SIG-M5 treated with dmso at 0.1 percent for 504 hours (cell line): ENCODE measurements around the gene MALT1.
A peak's percentile ranks its signal among the peaks of the same experiment; 100 is the strongest.
"Not testable (repeated sequence)": the region's sequence is repeated elsewhere in the genome, so short reads cannot be mapped to it uniquely, and the experiment has no call there.

ENCODE experiments used
- DNase-seq: peaks from one replicate; lab custom pipeline; 2025; ENCODE audit not compliant: unreplicated experiment; lab: John Stamatoyannopoulos, UW

The MALT1 gene

DNA sequence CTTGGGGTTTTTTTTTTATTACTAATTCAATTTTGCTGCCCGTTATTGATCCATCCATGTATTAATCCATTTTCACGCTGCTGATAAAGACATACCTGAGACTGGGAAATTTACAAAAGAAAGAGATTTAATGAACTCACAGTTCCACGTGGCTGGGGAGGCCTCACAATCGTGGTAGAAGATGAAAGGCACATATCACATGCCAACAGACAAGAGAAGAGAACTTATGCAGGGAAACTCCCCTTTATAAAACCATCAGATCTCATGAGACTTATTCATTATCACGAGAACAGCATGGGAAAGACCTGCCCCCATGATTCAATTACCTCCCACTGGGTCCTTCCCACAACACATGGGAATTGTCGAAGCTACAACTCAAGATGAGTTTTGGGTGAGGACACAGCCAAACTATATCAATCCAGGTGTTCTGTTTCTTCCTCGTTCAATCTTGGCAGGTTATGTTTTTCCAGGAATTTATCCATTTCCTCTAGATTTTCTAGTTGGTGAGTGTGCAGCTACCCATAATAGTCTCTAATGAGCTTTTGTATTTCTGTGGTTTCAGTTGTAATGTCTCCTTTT is 18.0 kb upstream of the MALT1 start:
- DNase-seq, result not testable (repeated sequence)

DNA sequence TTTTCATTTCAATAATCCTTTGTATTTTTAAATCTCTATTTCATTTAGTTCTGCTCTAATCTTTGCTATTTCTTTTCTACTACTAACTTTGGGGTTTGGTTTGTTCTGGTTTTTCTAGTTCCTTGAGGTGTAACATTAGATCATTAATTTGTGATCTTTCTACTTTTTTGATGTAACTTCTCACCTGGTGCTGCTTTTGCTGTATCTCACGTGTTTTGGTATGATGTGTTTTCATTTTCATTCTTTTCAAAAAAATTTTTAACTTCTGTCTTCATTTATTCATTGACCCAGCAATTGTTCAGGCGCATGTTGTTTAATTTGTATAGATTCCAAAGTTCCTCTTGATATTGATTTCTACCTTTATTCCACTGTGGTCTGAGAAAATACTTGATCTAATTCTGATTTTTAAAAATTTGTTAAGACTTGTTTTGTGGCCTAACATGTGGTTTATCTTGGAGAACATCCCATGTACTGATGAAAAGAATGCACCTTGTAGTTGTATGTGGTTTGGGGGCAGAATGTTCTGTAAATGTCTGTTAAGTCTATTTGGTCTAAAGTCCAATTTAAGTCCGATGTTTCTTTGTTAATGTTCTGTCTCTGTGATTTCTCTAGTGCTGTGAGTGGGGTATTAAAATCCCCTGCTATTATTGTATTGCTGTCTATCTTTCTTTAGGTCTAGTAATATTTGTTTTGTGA is 17.3 kb upstream of the MALT1 start:
- no peak for DNase-seq

DNA sequence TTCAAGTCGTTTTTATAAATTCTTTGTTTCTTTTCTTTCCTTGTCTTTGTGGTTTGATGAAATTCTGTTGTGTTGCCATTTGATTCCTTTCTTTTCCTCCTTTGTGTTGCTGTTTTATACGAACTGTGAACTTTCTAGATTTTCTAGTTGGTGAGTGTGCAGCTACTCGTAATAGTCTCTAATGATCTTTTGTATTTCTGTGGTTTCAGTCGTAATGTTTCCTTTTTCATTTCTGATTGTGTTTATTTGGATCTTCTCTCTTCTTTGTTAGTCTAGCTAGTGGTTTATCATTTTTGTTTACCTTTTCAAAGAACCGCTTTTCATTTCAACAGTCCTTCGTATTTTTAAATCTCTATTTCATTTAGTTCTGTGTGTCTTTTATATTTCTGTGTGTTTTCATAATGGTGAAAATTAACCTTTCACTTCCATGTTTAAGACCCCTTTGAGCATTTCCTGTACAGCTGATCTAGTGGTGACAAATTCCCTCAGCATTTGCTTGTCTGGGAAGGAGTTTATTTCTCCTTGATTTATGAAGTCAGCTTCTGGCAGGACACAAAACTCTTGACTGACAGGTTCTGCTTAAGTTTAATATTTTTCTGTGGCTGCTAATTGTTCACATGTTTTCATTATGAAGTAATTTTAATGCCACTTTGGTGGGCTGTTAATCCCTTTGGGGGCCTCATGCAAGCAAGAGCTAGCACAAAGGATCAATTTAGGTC is 16.2 kb upstream of the MALT1 start:
- DNase-seq, result no peak

DNA sequence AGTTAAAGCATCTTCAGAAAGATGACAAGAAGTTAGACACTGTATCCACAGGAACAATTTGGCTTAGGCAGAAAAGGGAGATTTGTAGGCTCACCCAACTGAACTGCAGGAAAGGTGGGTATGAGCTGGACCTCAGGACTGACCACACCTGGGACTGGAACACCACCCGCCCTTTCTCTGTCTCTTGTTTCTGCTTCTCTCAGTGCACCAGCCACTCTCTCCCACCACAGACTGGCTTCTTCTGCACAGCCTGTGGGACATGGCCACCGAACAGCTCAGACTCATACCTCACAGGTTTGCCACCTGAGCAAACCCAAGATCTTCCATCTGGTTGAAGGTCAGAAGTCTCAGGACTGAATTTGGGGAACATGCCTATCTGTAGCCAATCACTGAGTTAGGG is 14.2 kb upstream of the MALT1 start:
- DNase-seq, result no peak

DNA sequence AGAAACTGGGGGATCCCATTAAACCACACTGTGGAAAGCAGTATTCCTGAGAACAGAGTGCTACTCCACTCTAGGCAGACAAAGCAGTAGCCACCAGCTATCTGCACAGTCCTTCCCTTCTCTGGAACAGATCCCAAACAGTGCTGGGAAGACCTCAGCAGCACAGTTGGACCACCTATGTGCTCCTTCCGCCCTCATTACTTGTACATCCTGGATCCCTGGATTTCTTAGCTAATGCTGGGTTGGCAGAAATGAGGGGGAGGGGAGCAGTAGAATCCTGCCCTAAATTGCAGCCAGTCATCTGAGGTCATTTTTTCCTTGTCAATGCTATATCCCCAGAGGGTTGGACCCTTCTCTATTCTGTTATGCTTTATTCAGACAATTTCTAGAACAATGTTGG is 13.8 kb upstream of the MALT1 start:
- no peak for DNase-seq

DNA sequence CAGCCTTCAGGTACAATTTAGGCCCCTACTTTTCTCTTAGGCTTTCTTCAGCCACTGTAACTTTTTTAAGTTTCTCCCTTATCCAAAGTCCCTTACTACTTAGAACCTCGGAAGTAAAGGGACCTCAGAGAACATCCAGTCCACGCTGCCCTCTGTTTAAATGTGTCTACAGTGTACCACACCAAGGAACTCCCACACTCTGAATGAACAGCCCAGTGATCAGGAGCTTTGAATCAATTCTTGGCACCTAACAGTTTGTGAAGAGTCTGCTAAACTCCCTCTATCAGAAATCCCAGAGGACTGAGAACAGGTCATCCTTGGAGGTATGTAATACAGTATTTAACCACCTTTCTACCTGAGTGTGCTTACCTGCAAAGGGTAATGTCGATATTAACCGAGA is 11.6 kb upstream of the MALT1 start:
- no peak for DNase-seq

DNA sequence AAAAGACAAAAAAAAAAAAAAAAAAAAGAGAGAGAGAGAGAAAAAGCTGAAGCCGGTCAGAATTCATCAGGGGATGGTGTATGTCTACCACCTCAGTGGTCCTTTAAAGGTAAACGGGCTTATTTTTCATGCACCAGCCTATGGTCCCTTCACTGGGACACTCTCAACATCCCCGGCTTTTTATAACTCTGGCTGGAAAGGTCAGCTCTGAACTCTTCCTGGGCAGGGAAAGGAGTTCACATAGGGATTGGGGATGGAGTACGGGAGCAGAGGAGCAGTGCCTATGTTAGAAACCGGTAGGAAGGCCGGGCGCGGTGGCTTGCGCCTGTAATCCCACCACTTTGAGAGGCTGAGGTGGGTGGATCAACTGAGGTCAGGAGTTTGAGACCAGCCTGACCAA is 10.3 kb upstream of the MALT1 start:
- DNase-seq, result no peak

DNA sequence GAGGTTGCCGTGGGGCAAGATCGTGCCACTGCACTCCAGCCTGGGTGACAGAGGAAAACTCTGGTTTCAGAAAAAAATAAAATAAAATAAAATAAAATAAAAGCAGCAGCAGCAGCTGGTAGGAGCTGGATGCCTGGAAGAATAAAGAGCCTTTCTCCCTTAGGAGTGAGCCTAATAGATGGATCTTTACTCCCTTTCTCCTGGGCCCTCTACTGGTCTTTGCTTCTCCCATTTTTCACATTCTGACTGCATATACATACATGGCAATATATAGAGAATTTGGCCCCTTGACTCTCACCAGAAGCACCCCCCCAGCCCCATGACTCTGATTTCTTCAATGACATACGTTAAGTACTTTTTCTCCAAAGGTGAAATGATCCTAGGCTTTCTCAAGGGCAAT is 9.8 kb upstream of the MALT1 start:
- DNase-seq, result no peak

DNA sequence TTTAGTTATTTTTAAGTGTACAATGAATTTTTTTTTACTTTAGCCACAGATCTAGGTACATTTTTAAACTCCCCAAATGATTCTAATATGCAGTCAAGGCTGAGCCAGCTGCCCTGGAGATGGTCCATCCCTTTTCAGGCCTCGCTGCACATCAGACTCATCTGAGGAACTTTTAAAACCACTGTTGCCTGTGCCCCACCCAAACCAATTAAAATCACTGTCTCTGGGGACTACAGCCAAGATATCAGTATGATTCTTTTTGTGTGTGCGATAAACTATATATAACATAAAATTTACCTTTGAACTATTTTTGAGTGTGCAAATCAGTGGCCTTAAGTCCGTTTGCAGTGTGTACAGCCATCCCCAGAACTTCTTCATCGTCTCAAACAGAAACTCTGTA is 9.1 kb upstream of the MALT1 start:
- no peak for DNase-seq

DNA sequence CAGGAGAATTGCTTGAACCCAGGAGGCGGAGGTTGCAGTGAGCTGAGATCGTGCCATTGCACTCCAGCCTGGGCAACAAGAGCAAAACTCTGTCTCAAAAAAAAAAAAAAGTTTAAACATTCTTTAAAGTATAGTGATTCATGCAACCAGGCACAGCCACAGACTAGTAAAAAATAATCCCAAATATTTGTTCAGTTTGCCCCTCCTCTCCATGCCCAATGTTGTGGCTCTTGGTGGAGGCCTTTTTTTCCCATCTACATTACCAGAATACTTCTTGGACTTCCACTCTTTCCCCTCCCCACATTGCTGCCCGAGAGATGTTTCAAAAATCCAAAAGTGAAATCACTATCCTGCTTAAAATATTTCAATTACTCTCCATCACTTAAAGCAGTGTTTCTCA is 5.1 kb upstream of the MALT1 start:
- DNase-seq, result no peak

DNA sequence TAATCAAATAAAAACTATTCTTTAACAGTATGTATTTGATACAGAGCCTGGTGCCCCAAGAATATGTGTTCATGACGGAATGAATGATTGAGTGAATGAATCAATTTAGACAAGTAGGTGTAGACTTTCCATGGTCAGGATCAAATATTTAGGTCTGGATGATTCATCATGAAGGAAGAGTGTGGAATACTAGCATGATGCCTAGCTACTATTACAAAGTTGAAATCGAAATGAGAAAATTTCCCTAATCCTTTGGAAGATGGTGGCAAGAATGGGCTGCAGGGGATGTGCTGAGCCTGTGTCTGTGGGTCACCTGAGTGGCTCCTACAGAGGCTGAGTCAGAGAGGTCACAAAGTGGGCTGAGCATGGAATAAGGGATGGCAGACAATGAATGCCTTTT is 3.1 kb upstream of the MALT1 start:
- no peak for DNase-seq

DNA sequence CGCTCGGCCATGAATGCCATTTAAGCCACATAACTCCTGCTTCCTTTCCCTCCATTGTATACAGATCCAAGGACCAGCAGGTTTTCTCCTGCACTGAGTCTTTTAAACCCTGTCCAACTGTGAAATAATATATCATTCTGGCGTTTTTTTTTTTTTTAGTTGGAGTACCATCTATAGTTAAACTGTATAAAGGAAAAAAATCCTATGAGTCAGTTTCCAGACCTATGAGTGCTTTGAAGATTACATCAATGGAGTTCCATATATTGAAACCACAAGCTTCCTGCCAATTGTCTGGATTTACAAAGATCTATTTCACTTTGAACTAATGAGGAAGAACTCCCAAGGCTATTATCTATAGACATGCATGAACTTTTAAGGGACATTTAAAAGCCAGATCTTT is 2.4 kb upstream of the MALT1 start:
- peak; percentile 37 for DNase-seq

DNA sequence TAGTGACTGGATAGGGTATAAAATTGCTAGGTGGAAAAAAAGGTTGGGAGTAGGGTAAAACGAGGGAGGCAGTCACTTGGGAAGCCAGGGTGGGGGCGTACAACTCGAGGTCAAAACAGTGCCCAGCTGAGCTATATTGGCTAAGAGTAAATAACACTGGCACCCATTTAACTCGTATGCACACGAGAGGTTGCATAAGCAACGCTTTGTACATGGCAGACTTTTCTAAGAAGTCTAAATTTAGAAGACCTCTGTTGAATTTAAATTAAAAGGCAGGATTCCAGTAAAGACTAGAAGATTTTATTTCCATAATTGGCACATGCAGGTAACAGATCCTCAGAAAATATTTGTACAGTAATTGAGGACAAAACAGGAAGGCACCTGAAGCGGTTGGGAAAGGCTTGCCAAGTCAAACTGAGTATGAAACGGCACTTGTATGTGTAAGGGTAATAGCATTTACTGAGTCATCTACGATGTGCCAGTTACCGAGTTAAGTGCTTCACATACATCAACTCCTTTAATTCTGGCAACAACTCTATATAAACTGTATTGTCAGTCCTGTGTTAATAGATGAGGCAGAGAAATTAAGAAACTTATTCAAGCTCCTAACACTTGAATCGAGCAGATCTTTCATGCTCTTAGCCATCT is 1.4 kb upstream of the MALT1 start:
- DNase-seq, result no peak

DNA sequence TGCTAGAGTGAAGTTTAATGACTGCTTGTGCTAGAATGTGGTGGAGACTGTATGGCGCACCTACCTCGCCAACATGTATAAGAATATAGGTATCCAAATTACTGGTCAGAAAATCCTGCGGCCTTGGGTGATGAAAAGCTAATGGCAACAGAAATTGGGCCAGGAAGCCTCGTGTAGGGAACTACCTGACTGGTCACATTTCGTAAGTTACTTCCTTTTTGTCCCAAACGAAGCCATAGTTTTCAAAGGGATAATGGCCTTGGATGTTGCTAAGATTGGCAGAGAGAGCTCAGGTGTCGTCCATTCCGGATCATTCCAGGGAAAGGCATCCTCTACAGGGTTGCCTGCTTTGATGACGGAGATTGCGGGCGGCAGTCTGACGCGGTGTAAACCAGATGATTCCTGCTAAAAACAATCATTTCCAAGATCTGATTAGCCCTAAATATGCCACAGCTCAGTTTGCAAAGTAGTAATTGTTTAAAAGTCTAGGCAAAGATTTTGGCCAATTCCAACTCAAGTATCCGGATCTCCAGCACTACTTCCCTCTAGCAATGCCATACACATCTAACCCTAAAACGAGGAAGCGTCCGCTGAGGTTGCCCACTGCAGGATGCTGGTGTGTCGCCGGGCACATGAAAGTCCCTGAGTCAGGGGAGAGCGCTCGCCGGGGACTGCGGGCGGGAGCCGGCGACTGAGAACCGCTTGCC is 708 bp upstream of the MALT1 start:
- DNase-seq, result peak; percentile 87

DNA sequence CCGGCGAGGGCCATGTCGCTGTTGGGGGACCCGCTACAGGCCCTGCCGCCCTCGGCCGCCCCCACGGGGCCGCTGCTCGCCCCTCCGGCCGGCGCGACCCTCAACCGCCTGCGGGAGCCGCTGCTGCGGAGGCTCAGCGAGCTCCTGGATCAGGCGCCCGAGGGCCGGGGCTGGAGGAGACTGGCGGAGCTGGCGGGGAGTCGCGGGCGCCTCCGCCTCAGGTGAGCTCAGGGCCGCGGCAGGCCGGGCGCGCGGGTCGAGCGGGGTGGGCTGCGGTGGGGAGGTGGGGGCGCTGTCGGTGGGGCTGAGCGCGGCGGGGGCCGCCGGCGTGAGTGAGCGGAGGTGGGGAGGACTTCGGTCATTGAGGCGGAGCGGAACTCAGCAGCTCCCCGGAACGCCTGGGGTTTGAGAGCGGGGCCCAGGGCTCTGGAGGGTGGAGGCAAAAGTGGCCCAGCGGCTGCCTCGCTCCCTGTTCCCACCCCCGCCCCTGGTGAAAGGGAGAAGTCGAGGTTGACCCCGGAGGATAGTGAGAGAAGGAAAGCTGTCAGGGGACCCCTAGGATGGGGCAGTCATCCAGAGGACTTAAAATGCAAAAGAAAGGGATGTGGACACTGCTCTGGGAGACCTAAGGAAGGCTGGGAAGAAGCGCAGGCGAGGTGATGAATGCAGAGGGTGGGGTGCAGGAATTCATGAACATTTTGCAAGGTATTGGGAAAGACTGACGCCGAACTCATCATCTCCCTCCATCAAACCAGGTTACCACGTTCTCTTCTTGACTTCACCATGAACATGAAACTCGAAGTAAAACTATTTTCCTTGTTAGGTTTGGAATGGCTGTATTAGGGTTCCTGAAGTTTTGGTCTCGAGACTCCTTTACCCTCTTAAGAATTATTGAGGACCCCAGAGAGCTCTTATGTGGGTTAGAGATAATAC is 633 bp downstream of the MALT1 start:
- peak; percentile 61 for DNase-seq

DNA sequence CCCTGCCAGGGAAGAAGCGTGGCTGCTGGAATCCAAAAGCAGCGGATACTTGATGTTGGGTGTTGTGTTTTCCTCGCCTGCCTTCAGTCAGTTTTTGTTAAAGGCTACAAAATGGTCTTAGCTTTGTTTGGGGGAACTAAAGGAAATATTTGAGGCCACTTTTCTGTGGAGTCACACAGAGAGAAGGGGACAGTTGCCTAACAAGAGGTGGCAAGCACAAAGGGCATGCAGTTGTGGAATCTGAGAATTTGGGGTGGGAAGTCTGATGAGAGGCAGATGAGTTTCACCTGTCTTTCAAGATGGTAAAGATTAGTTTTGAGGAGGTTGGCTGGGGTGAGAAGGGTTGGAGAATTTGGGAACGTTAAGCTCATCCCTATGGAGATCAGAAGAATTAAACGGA is 2.9 kb downstream of the MALT1 start:
- no peak for DNase-seq

DNA sequence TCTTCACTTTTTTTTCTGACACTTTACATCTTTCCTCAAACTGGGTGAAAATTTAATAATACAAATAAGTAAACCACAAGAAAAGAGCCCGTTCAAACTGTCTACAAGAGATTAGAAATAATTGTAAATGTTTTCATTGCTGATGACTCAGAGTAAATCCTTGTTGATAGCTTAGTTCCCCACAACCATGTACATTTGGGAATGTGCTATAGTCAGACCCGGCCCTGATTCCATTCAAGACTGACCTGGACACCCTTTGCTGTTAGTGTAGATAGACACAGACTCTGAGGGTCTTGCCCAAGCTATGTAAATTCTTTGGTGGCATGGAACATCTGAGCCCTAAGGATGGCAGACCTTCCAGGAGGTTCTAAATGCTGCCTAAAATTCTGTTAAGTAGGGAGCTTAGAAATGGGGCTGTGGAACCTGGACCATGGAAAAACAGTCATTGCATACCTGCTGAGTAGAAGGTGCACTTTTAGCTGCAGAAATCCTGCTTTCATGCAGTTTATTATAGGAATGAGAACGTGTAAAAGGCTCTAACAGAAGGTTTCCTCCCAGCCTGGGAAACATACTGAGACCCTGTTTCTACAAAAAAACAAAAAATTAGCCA is 3.7 kb downstream of the MALT1 start:
- no peak for DNase-seq

DNA sequence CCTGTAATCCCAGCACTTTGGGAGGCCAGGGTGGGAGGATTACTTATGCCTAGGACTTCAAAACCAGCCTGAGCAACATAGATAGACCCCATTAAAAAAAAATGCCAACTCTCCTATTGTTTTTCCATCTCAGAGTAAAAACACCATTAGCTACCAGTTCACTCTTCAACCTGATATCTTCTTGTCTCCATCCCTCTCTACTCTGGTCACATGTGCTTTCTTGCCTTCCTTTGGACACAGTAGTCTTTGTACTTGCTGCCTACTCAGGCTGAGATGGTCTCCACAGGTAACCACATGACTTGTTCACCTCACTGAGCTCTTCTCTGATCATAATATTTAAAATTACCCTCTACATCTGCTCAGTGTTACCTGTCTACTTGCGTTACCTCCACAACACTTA is 5.0 kb downstream of the MALT1 start:
- DNase-seq, result no peak

DNA sequence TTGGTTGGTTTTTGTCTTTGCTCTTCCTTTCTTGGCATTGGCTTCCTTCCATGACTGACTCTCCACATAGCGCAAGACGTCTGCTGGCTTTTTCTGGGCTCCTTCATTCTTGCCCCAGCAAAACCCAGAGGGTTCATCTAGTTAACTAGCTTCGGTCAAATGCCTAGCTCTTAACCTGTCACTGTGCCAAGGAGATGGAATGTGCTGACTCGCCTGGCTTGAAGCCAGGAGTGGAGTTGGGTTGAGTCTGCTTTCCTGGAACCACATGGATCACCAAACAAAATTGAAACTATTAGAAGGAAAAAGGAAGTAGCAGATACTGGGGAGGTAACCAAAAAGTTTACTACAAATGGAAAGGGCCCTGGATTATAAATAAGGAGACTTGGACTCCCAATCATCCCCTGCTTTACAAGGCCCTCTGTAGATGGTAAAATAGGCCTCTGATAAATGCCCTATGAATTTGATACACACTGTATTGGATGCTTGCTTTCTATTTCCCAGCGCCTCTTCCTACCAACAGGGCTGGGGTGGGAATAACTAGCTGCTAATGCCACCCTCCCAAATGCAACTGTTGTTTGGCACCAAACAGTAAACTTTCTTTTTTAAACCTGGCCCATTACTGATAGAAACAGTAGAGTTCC is 11.3 kb downstream of the MALT1 start:
- DNase-seq, result no peak
